Trophoblast cell (in vitro differentiated cells and primary cell): ENCODE results near the gene DAAM1. TPM values are rescaled to one million over a fixed set of nuclear protein-coding genes. Genes with fewer than 3 reads are reported as not detected.

ENCODE experiments used
- DNase-seq, 2 donors: peaks; one replicate each; pipeline ENCODE4 v3.0.0-alpha.2; 2016
- H2AFZ ChIP-seq: 2 replicates; pipeline ENCODE4 v1.6.1; 2013; ENCODE audit warnings: low read length, moderate library complexity, mild to moderate bottlenecking; ENCODE audit not compliant: insufficient read depth, poor library complexity
- H2AK5ac ChIP-seq: 2 replicates; pipeline ENCODE4 v1.6.1; 2013; ENCODE audit warnings: mild to moderate bottlenecking, low read length
- H2BK120ac ChIP-seq: 2 replicates; pipeline ENCODE4 v1.6.1; 2013; ENCODE audit warnings: low read length, mild to moderate bottlenecking, moderate library complexity; ENCODE audit not compliant: insufficient read depth, poor library complexity
- H2BK12ac ChIP-seq: 2 replicates; pipeline ENCODE4 v1.6.1; 2013; ENCODE audit warnings: mild to moderate bottlenecking, low read length, moderate library complexity
- H2BK5ac ChIP-seq: 2 replicates; pipeline ENCODE4 v1.6.1; 2013; ENCODE audit warnings: low read length, low read depth, moderate library complexity, mild to moderate bottlenecking; ENCODE audit not compliant: poor library complexity
- H3K14ac ChIP-seq: 2 replicates; pipeline ENCODE4 v1.6.1; 2013; ENCODE audit warnings: mild to moderate bottlenecking, low read length
- H3K18ac ChIP-seq: 2 replicates; pipeline ENCODE4 v1.6.1; 2013; ENCODE audit warnings: mild to moderate bottlenecking, low read length
- H3K23ac ChIP-seq: 2 replicates; pipeline ENCODE4 v1.6.1; 2013; ENCODE audit warnings: low read length
- H3K27ac ChIP-seq: 2 replicates; pipeline ENCODE4 v1.5.1; 2013; ENCODE audit warnings: low read depth, mild to moderate bottlenecking, inconsistent platforms, low read length, moderate library complexity
- H3K27me3 ChIP-seq: 2 replicates; pipeline ENCODE4 v1.6.1; 2013; ENCODE audit warnings: inconsistent platforms, mild to moderate bottlenecking, low read length, moderate library complexity; ENCODE audit not compliant: insufficient read depth
- H3K36me3 ChIP-seq, 2 experiments: 1 replicate in 1 of 2; 2 replicates in 1 of 2; pipeline ENCODE4 v1.6.1; 2013; ENCODE audit warnings: low read length in 2 of 2, mild to moderate bottlenecking in 2 of 2, moderate library complexity in 1 of 2; ENCODE audit not compliant: insufficient read depth in 2 of 2, control insufficient read depth in 1 of 2
- H3K4ac ChIP-seq: 2 replicates; pipeline ENCODE4 v1.6.1; 2013; ENCODE audit warnings: low read depth, mild to moderate bottlenecking, low read length, moderate library complexity
- H3K4me1 ChIP-seq, 2 experiments: 1 replicate in 1 of 2; 2 replicates in 1 of 2; pipeline ENCODE4 v1.6.1; 2013; ENCODE audit warnings: low read length in 2 of 2, mild to moderate bottlenecking in 2 of 2, moderate library complexity in 1 of 2; ENCODE audit not compliant: insufficient read depth in 2 of 2, control insufficient read depth in 1 of 2
- H3K4me2 ChIP-seq: 2 replicates; pipeline ENCODE4 v1.6.1; 2013; ENCODE audit warnings: inconsistent platforms, mild to moderate bottlenecking, low read length, moderate library complexity
- H3K4me3 ChIP-seq: 2 replicates; pipeline ENCODE4 v1.5.1; 2013; ENCODE audit warnings: mild to moderate bottlenecking, low read depth, low read length, inconsistent platforms
- H3K79me1 ChIP-seq: one replicate; pipeline ENCODE4 v1.6.1; 2013; ENCODE audit warnings: low read length
- H3K79me2 ChIP-seq: 2 replicates; pipeline ENCODE4 v1.6.1; 2013; ENCODE audit warnings: low read length, mild to moderate bottlenecking; ENCODE audit not compliant: control insufficient read depth, insufficient read depth, poor library complexity
- H3K9ac ChIP-seq: 2 replicates; pipeline ENCODE4 v1.6.1; 2013; ENCODE audit warnings: mild to moderate bottlenecking, low read length
- H3K9me3 ChIP-seq: 2 replicates; pipeline ENCODE4 v1.6.1; 2013; ENCODE audit warnings: low read depth, mild to moderate bottlenecking, control low read depth, inconsistent platforms, low read length; ENCODE audit not compliant: insufficient read depth
- H4K12ac ChIP-seq: 2 replicates; pipeline ENCODE4 v1.6.1; 2013; ENCODE audit warnings: low read depth, mild to moderate bottlenecking, low read length, moderate library complexity
- H4K8ac ChIP-seq: 2 replicates; pipeline ENCODE4 v1.6.1; 2013; ENCODE audit warnings: low read depth, mild to moderate bottlenecking, low read length, moderate library complexity
- H4K91ac ChIP-seq: one replicate; pipeline ENCODE4 v1.6.1; 2013; ENCODE audit warnings: low read depth, mild to moderate bottlenecking, low read length, moderate library complexity
- WGBS: extraction: QIAGEN DNeasy Blood & Tissue Kit; methylation state at CpG from one replicate; pipeline ENCODE4 v1.1.7; 2013; ENCODE audit warnings: missing lambda C conversion rate; ENCODE audit not compliant: insufficient read length, insufficient coverage; ENCODE audit errors: extremely low coverage; 5-methylcytosine and 5-hydroxymethylcytosine counted together
- polyA plus RNA-seq: library from polyadenylated mRNA; stranded (reverse); fragments of 200-250 nt; gene quantifications from 2 replicates; pipeline ENCODE4 v1.2.3, GENCODE V29; 2013

Gene DAAM1
- polyA plus RNA-seq = 38.2 and 39.7 TPM in 2 replicates

GRCh38 chr14:59188461-59189090 lies at the start of gene DAAM1:
Gene DAAM1, plus strand, starts transcription at chr14:59188667. Its CDS starts 74,811 bp downstream, at chr14:59263478.
- peak; percentile 99 for DNase-seq

GRCh38 chr14:59139324-59139723 lies 49.1 kb upstream of the DAAM1 start:
- no peaks in the 10 kb centered on the region for H3K79me2 ChIP-seq
- no peak overlapping the region for H3K4me3 ChIP-seq
- H3K27me3 ChIP-seq = no peaks in the 10 kb centered on the region
- no peaks in the 10 kb centered on the region for H3K4me1 ChIP-seq
- H3K36me3 ChIP-seq = no peaks in the 10 kb centered on the region
- no peak overlapping the region for H4K91ac ChIP-seq
- H3K79me1 ChIP-seq = no peaks in the 10 kb centered on the region
- no peak overlapping the region for H4K12ac ChIP-seq
- no peak overlapping the region for H3K18ac ChIP-seq
- H3K4me2 ChIP-seq = no peak overlapping the region
- H3K4ac ChIP-seq = no peak overlapping the region
- no peak overlapping the region for H2BK12ac ChIP-seq
- no peak overlapping the region for H3K9ac ChIP-seq
- H2BK120ac ChIP-seq = no peak overlapping the region
- WGBS = no CpG with 5 or more reads among the region's 5 CpGs
- H3K23ac ChIP-seq = no peak overlapping the region
- no peak overlapping the region for H4K8ac ChIP-seq
- H2AK5ac ChIP-seq = no peak overlapping the region
- H2BK5ac ChIP-seq = no peak overlapping the region
- peaks cover 2% of the 10 kb centered on the region for H3K9me3 ChIP-seq
- no peak overlapping the region for H3K14ac ChIP-seq
- H3K27ac ChIP-seq = no peak overlapping the region
- no peak overlapping the region for H2AFZ ChIP-seq
- no peak for DNase-seq

More at GRCh38 chr14:59188461-59189090, at the start of gene DAAM1:
- Histone ChIP-seq H3K79me2 (peaks cover 10% of the 10 kb centered on the region), H3K4me1 (peaks cover 2 to 9% of the 10 kb centered on the region in 2 experiments), H2AFZ (peak within 1 kb of the TSS; percentile 92), H3K23ac (no peak within 1 kb of the TSS), H3K9me3 (no peaks in the 10 kb centered on the region), H2BK120ac (peak within 1 kb of the TSS; percentile 64), H3K27ac (peak within 1 kb of the TSS; percentile 87), H4K12ac (peak within 1 kb of the TSS; percentile 74), H3K4ac (peak within 1 kb of the TSS; percentile 78), H3K18ac (peak within 1 kb of the TSS; percentile 98), H4K91ac (peak within 1 kb of the TSS; percentile 72), H2AK5ac (peak within 1 kb of the TSS; percentile 18), H3K4me2 (peak within 1 kb of the TSS; percentile 93), H3K9ac (peak within 1 kb of the TSS; percentile 75), H3K27me3 (peaks cover 1% of the 10 kb centered on the region), H2BK12ac (peak within 1 kb of the TSS; percentile 62), H3K79me1 (peaks cover 11% of the 10 kb centered on the region), H3K4me3 (peak within 1 kb of the TSS; percentile 96), H3K36me3 (no peaks in the 10 kb centered on the region), H3K14ac (peak within 1 kb of the TSS; percentile 86), H4K8ac (peak within 1 kb of the TSS; percentile 78), H2BK5ac (peak within 1 kb of the TSS; percentile 74)
- WGBS = no CpG with 5 or more reads among the region's 44 CpGs

GRCh38 chr14:59140106-59140843 lies 48.2 kb upstream of the DAAM1 start:
- Histone ChIP-seq H2BK120ac (no peak overlapping the region), H2AK5ac (no peak overlapping the region), H3K27me3 (no peaks in the 10 kb centered on the region), H4K91ac (no peak overlapping the region), H3K27ac (no peak overlapping the region), H3K23ac (no peak overlapping the region), H3K18ac (no peak overlapping the region), H3K36me3 (no peaks in the 10 kb centered on the region), H2AFZ (no peak overlapping the region), H3K4me3 (no peak overlapping the region), H3K4me2 (no peak overlapping the region), H3K4me1 (no peaks in the 10 kb centered on the region), H3K9me3 (peaks cover 2% of the 10 kb centered on the region), H2BK5ac (no peak overlapping the region), H3K4ac (no peak overlapping the region), H4K8ac (no peak overlapping the region), H3K79me1 (no peaks in the 10 kb centered on the region), H3K9ac (no peak overlapping the region), H2BK12ac (no peak overlapping the region), H4K12ac (no peak overlapping the region), H3K79me2 (no peaks in the 10 kb centered on the region), H3K14ac (no peak overlapping the region)
- DNase-seq = no peak
- no CpG with 5 or more reads among the region's 7 CpGs for WGBS

- Histone ChIP-seq H3K4me2 (no peak overlapping the region), H2BK120ac (no peak overlapping the region), H3K4ac (no peak overlapping the region), H3K9ac (no peak overlapping the region), H4K91ac (no peak overlapping the region), H3K9me3 (no peaks in the 10 kb centered on the region), H3K18ac (no peak overlapping the region), H3K23ac (no peak overlapping the region), H3K4me1 (no peaks in the 10 kb centered on the region), H3K79me1 (no peaks in the 10 kb centered on the region), H3K14ac (no peak overlapping the region), H4K12ac (no peak overlapping the region), H4K8ac (no peak overlapping the region), H2BK5ac (no peak overlapping the region), H3K4me3 (no peak overlapping the region), H3K79me2 (no peaks in the 10 kb centered on the region), H3K27me3 (no peaks in the 10 kb centered on the region), H3K27ac (no peak overlapping the region), H2BK12ac (no peak overlapping the region), H2AFZ (no peak overlapping the region), H2AK5ac (no peak overlapping the region), H3K36me3 (no peaks in the 10 kb centered on the region)
- no CpG with 5 or more reads among the region's 2 CpGs for WGBS
- no peak for DNase-seq
Observed at GRCh38 chr14:59146484-59146883, 42.0 kb upstream of the DAAM1 start.
